ENCODE measurements around the gene XRRA1. TPM values are rescaled to one million over a fixed set of nuclear protein-coding genes. Genes with fewer than 3 reads are reported as not detected.
A peak's percentile ranks its signal among the peaks of the same experiment; 100 is the strongest.

XRRA1 gene
- total RNA-seq, 1 donor from 2014 or later, result 10.8 TPM

DNA sequence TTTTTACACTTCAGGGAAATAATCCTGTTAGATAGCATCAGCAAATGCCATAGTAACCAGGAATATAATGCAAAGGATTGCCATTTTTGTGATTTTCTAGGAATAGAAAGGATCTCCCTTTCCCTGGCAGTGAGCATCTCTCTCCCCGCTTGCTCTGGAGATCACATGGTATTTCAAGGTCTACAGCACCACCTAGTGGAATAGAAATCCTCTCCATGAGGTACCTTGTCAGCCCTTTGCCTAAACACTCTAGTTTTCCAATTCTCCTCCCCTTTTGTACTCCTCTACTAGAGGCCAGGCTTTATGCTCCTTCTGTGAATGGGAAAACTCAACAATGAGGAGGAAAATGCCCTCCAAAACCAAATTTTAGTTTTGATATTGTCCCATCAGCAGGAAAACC is 78.4 kb downstream of the XRRA1 start:
- H3K4me3 Mint-ChIP-seq (ENCODE audit: low read depth), result no peak overlapping the region
- no peaks in the 10 kb centered on the region for H3K27me3 Mint-ChIP-seq
- H3K9me3 Mint-ChIP-seq (ENCODE audit: low read depth), result peaks cover 75% of the 10 kb centered on the region
- TF ChIP-seq, protein P1, sequence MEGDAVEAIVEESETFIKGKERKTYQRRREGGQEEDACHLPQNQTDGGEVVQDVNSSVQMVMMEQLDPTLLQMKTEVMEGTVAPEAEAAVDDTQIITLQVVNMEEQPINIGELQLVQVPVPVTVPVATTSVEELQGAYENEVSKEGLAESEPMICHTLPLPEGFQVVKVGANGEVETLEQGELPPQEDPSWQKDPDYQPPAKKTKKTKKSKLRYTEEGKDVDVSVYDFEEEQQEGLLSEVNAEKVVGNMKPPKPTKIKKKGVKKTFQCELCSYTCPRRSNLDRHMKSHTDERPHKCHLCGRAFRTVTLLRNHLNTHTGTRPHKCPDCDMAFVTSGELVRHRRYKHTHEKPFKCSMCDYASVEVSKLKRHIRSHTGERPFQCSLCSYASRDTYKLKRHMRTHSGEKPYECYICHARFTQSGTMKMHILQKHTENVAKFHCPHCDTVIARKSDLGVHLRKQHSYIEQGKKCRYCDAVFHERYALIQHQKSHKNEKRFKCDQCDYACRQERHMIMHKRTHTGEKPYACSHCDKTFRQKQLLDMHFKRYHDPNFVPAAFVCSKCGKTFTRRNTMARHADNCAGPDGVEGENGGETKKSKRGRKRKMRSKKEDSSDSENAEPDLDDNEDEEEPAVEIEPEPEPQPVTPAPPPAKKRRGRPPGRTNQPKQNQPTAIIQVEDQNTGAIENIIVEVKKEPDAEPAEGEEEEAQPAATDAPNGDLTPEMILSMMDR (IDR thresholded peaks at IDR 0.05; ENCODE audit: unreplicated experiment), result no peak
- peaks cover 86% of the 10 kb centered on the region for H3K36me3 Mint-ChIP-seq (ENCODE audit: insufficient read depth)
- H3K4me1 Mint-ChIP-seq (ENCODE audit: low read depth), result no peaks in the 10 kb centered on the region
- H3K27ac Mint-ChIP-seq, result no peak overlapping the region
- no peak for DNase-seq (ENCODE audit: low spot score, unreplicated experiment)

DNA sequence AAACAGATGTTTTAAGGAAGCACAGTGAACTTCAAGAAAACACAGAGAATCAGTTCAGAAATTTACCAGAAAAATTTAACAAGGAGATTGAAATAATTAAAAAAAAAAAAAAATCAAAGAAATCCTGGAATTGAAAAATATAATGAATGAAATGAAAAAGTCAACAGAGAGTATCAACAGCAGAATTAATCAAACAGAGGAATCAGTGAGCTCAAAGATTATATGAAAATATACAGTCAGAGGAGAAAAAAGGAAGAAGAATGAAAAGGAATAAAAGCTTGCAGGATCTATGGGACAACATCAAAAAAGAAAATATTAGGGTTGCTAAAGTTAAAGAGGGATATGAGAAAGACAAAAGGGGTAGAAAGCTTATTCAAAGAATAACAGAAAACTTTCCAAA is 82.3 kb downstream of the XRRA1 start:
- Mint-ChIP-seq H3K27me3 (no peaks in the 10 kb centered on the region), H3K9me3 (ENCODE audit: low read depth) (peaks cover 54% of the 10 kb centered on the region), H3K4me3 (ENCODE audit: low read depth) (no peak overlapping the region), H3K27ac (peak overlapping the region; percentile 62), H3K4me1 (ENCODE audit: low read depth) (no peaks in the 10 kb centered on the region), H3K36me3 (ENCODE audit: insufficient read depth) (peaks cover 87% of the 10 kb centered on the region)
- TF ChIP-seq, protein P1 (IDR thresholded peaks at IDR 0.05; ENCODE audit: unreplicated experiment), result no peak
- no peak for DNase-seq (ENCODE audit: low spot score, unreplicated experiment)

DNA sequence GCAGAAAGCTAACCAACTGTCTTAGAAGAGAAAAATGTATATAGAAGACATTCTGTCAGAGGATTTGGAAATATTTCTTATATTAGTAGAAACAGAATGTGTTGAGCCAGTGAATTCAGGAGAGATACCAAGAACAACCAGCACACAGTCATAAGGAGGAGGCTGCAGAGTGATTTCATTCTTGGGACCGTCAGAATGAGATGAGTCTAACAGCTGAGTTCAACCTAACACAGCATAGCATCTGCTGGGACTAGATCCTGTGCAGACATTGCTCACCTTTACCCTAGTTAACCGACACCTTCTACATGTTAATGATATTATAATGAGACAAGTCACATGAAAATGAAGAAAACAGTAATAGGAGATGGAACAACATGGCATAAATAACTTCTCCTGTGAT is 85.5 kb downstream of the XRRA1 start:
- H3K27ac Mint-ChIP-seq, result no peak overlapping the region
- DNase-seq (ENCODE audit: low spot score, unreplicated experiment), result no peak
- TF ChIP-seq, protein P1 (IDR thresholded peaks at IDR 0.05; ENCODE audit: unreplicated experiment), result no peak
- H3K9me3 Mint-ChIP-seq (ENCODE audit: low read depth), result peaks cover 29% of the 10 kb centered on the region
- no peaks in the 10 kb centered on the region for H3K27me3 Mint-ChIP-seq
- H3K4me1 Mint-ChIP-seq (ENCODE audit: low read depth), result no peaks in the 10 kb centered on the region
- H3K36me3 Mint-ChIP-seq (ENCODE audit: insufficient read depth), result peaks cover 85% of the 10 kb centered on the region
- H3K4me3 Mint-ChIP-seq (ENCODE audit: low read depth), result no peak overlapping the region

DNA sequence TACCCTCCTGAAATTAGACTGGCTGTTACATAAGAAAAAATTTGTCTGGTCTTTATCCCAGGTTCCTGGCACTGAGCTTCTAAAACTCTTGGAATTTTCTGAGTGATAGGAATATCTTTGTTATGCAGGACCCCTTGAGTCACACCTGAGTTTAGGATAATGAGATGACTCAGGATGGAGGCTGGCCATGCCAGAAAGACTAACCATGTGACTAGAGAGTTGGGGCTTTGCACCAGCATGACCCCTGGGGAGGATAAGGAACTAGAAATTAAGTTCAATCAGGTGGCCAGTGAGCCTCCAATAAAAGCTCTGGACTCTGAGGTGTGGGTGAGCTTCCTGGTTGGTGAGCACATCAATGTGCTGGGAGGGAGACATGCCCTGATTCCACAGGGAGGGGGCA is 88.1 kb downstream of the XRRA1 start:
- no peak overlapping the region for H3K27ac Mint-ChIP-seq

DNA sequence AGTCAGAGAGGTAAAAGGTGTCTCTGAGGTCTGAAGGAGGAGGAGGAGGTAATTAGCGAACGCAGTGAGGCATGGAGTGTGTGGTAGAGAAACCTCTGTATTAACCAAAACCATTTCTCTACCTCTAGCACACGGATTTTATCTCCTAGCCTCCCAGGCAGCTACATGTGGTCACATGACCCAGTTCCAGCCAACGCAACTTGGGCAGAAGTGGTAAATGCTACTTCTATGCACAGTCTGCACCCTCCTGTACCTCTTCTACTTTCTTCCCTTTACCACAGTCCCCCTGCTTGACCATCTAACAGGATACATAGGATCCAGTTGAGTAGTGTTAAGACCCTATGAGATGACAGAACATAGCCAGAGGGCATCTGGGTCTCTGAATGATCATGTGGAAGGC is 95.7 kb downstream of the XRRA1 start:
- no peaks in the 10 kb centered on the region for H3K27me3 Mint-ChIP-seq
- H3K36me3 Mint-ChIP-seq (ENCODE audit: insufficient read depth), result peaks cover 8% of the 10 kb centered on the region
- no peak overlapping the region for H3K4me3 Mint-ChIP-seq (ENCODE audit: low read depth)
- no peaks in the 10 kb centered on the region for H3K9me3 Mint-ChIP-seq (ENCODE audit: low read depth)
- no peak overlapping the region for H3K27ac Mint-ChIP-seq
- TF ChIP-seq, protein P1 (IDR thresholded peaks at IDR 0.05; ENCODE audit: unreplicated experiment), result no peak
- H3K4me1 Mint-ChIP-seq (ENCODE audit: low read depth), result peaks cover 18% of the 10 kb centered on the region
- DNase-seq (ENCODE audit: low spot score, unreplicated experiment), result no peak

More for the DNA sequence above, 88.1 kb downstream of the XRRA1 start:
- Mint-ChIP-seq H3K36me3 (ENCODE audit: insufficient read depth) (peaks cover 62% of the 10 kb centered on the region), H3K9me3 (ENCODE audit: low read depth) (peaks cover 8% of the 10 kb centered on the region), H3K4me1 (ENCODE audit: low read depth) (peaks cover 7% of the 10 kb centered on the region), H3K4me3 (ENCODE audit: low read depth) (no peak overlapping the region), H3K27me3 (no peaks in the 10 kb centered on the region)
- DNase-seq (ENCODE audit: low spot score, unreplicated experiment), result no peak
- TF ChIP-seq, protein P1 (IDR thresholded peaks at IDR 0.05; ENCODE audit: unreplicated experiment), result no peak

Data from progenitor cell of endocrine pancreas (in vitro differentiated cells).